SK-N-SH (cell line): ENCODE results near the gene NYAP2. TPM values are rescaled to one million over a fixed set of nuclear protein-coding genes. Genes with fewer than 3 reads are reported as not detected.

Source experiments
- CTCF ChIA-PET: fragments of 300-600, 350-600 bp; formaldehyde crosslinking; extraction: SDS; loops from one replicate; lab custom pipeline; 2021; lab: Yijun Ruan, JAX
- POLR2A ChIA-PET: fragments of 350-600 bp; sonication (Branson Sonifier 250); formaldehyde crosslinking; extraction: SDS; loops from one replicate; lab custom pipeline; 2020; ENCODE audit warnings: antibody characterized with exemption, inconsistent platforms; lab: Yijun Ruan, JAX
- DNase-seq: peaks from one replicate; pipeline ENCODE4 v3.0.0; 2012
- H2AFZ ChIP-seq: fragments of 200-600 bp; sonication (generic); 2 replicates; pipeline ENCODE4 v1.8.1; 2016; ENCODE audit warnings: antibody characterized with exemption, mild to moderate bottlenecking, low read depth
- H3F3A ChIP-seq: fragments of 200-600 bp; sonication (generic); replicated peaks from 2 replicates; pipeline ENCODE3; 2016; ENCODE audit warnings: antibody characterized with exemption, mild to moderate bottlenecking; ENCODE audit not compliant: insufficient read depth
- H3K27ac ChIP-seq, 2 experiments: fragments of 200-500 bp in 1 of 2; fragments of 200-600 bp in 1 of 2; sonication (Bioruptor generic) in 1 of 2; sonication (generic), shearing (Covaris generic) in 1 of 2; 2 replicates each; pipeline versions ENCODE4 v1.5.1 to v1.6.1; 2014 to 2016; ENCODE audit warnings: low read depth in 2 of 2, inconsistent platforms in 1 of 2, low read length in 1 of 2, mild to moderate bottlenecking in 1 of 2, mixed read lengths in 1 of 2
- H3K27me3 ChIP-seq: fragments of 200-600 bp; sonication (generic), shearing (Covaris generic); 2 replicates; pipeline ENCODE4 v1.6.1; 2016; ENCODE audit warnings: mixed run types; ENCODE audit not compliant: insufficient read depth
- H3K36me3 ChIP-seq, 2 experiments: fragments of 200-500 bp in 1 of 2; fragments of 200-600 bp in 1 of 2; sonication (Bioruptor generic) in 1 of 2; sonication (generic) in 1 of 2; replicated peaks in 1 of 2; 2 replicates each; pipeline versions ENCODE3 to v1.5.1; 2014 to 2016; ENCODE audit warnings: low read length in 1 of 2, mild to moderate bottlenecking in 1 of 2; ENCODE audit not compliant: insufficient read depth in 2 of 2, control insufficient read depth in 1 of 2
- H3K4me1 ChIP-seq, 2 experiments: fragments of 200-500 bp in 1 of 2; fragments of 200-600 bp in 1 of 2; sonication (Bioruptor generic) in 1 of 2; sonication (generic), shearing (Covaris generic) in 1 of 2; 2 replicates each; pipeline versions ENCODE4 v1.5.1 to v1.6.1; 2014 to 2016; ENCODE audit warnings: low read depth in 1 of 2, low read length in 1 of 2, mixed run types in 1 of 2; ENCODE audit not compliant: insufficient read depth in 2 of 2, control insufficient read depth in 1 of 2
- H3K4me2 ChIP-seq: fragments of 200-600 bp; sonication (generic), shearing (Covaris generic); 2 replicates; pipeline ENCODE4 v1.6.1; 2017; ENCODE audit warnings: mixed run types
- H3K4me3 ChIP-seq, 2 experiments: fragments of 200-500 bp in 1 of 2; fragments of 200-600 bp in 1 of 2; sonication (Bioruptor generic) in 1 of 2; sonication (generic), shearing (Covaris generic) in 1 of 2; 2 replicates each; pipeline versions ENCODE4 v1.5.1 to v1.8.1; 2014 to 2016; ENCODE audit warnings: low read depth in 2 of 2, inconsistent platforms in 1 of 2, low read length in 1 of 2, mild to moderate bottlenecking in 1 of 2, mixed read lengths in 1 of 2, moderate library complexity in 1 of 2
- H3K79me2 ChIP-seq: fragments of 200-600 bp; sonication (generic); 2 replicates; pipeline ENCODE4 v1.8.1; 2017; ENCODE audit warnings: mild to moderate bottlenecking; ENCODE audit not compliant: insufficient read depth
- H3K9ac ChIP-seq: fragments of 200-600 bp; sonication (generic); 2 replicates; pipeline ENCODE4 v1.6.1; 2017; ENCODE audit warnings: mixed run types
- H3K9me2 ChIP-seq: fragments of 200-600 bp; sonication (generic); 2 replicates; pipeline ENCODE4 v1.6.1; 2017; ENCODE audit warnings: mixed run types
- H3K9me3 ChIP-seq: fragments of 200-600 bp; sonication (generic); 2 replicates; pipeline ENCODE4 v1.6.1; 2017; ENCODE audit warnings: mixed run types, mild to moderate bottlenecking, moderate library complexity
- H4K20me1 ChIP-seq: fragments of 200-600 bp; sonication (generic); 2 replicates; pipeline ENCODE4 v1.6.1; 2017; ENCODE audit warnings: mild to moderate bottlenecking, mixed run types; ENCODE audit not compliant: insufficient read depth
- EP300 ChIP-seq, 2 experiments: IDR thresholded peaks; 2 replicates each; pipeline versions ENCODE4 v1.4.0 to v1.6.1; 2012; ENCODE audit warnings: borderline replicate concordance in 1 of 2, low read depth in 1 of 2, low read length in 1 of 2
- EZH2phosphoT487 ChIP-seq: fragments of 200-600 bp; sonication (generic); IDR thresholded peaks from 2 replicates; pipeline ENCODE4 v1.6.1; 2017; ENCODE audit warnings: low read depth, mixed run types, mild to moderate bottlenecking, antibody characterized with exemption, moderate library complexity, borderline replicate concordance
- GABPA ChIP-seq: IDR thresholded peaks from 2 replicates; pipeline ENCODE4 v1.4.0; 2012; ENCODE audit warnings: low read depth, mild to moderate bottlenecking
- GATA2 ChIP-seq: sonication (generic); formaldehyde crosslinking; IDR thresholded peaks from 2 replicates; pipeline ENCODE4 v1.5.0; 2020; ENCODE audit warnings: mild to moderate bottlenecking, missing genetic modification reagents
- MXI1 ChIP-seq: IDR thresholded peaks from 2 replicates; pipeline ENCODE4 v1.6.1; 2012; ENCODE audit warnings: mild to moderate bottlenecking, low read depth, low read length, improper control_type of control experiment
- RCOR1 ChIP-seq: fragments of 150-350 bp; IDR thresholded peaks from 2 replicates; pipeline ENCODE4 v1.6.1; 2017; ENCODE audit warnings: antibody characterized with exemption, low read length
- REST ChIP-seq: IDR thresholded peaks from 2 replicates; pipeline ENCODE4 v1.6.1; 2012; ENCODE audit warnings: mild to moderate bottlenecking, low read depth, low read length, moderate library complexity
- RXRA ChIP-seq: IDR thresholded peaks from 2 replicates; pipeline ENCODE4 v1.4.0; 2012; ENCODE audit warnings: low read depth, mild to moderate bottlenecking, borderline replicate concordance
- TAF1 ChIP-seq: IDR thresholded peaks from 2 replicates; pipeline ENCODE4 v1.6.1; 2012; ENCODE audit warnings: low read depth, mild to moderate bottlenecking, low read length, moderate library complexity, borderline replicate concordance
- USF1 ChIP-seq: IDR thresholded peaks from 2 replicates; pipeline ENCODE4 v1.4.0; 2012; ENCODE audit warnings: low read depth, borderline replicate concordance
- YY1 ChIP-seq: IDR thresholded peaks from 2 replicates; pipeline ENCODE4 v1.4.0; 2012; ENCODE audit warnings: low read depth, mild to moderate bottlenecking
- ZBTB33 ChIP-seq: IDR thresholded peaks from 2 replicates; pipeline ENCODE4 v1.4.0; 2012; ENCODE audit warnings: low read depth, borderline replicate concordance
- WGBS: methylation state at CpG from one replicate; pipeline ENCODE4 v1.1.6; 2017; ENCODE audit warnings: low lambda C conversion rate; 5-methylcytosine and 5-hydroxymethylcytosine counted together
- polyA plus RNA-seq, 3 experiments: library from polyadenylated mRNA; depleted of rRNA; stranded (reverse); fragments of >200 nt; gene quantifications; 2 replicates each; pipeline ENCODE4 v1.2.3, GENCODE V29; 2012

NYAP2 gene
- polyA plus RNA-seq (2012; rRNA removed), result not detected in 2 replicates
- polyA plus RNA-seq (2012; cell fraction: cytosol; rRNA removed), result 0.01 TPM in 2 replicates
- polyA plus RNA-seq (2012; cell fraction: nucleus; rRNA removed), result 0.01 TPM in 1 of 2 replicates, not detected in the other

GRCh38 chr2:225399504-225399903 is at the start of gene NYAP2:
TSS of gene NYAP2 (plus strand) at chr2:225399710. CDS start at chr2:225408881, 9,171 bp downstream.
- CTCF ChIA-PET, result interaction anchor here (1.0 to 2.5 kb wide), 5 partner anchors 21 to 278 kb away, joined by 3 to 8 read pairs (median 3); no protein-coding TSS in a partner anchor
- no peaks in the 10 kb centered on the region for H3F3A ChIP-seq
- H3K4me1 ChIP-seq, result peaks cover 0 to 8% of the 10 kb centered on the region in 2 experiments; a peak in 2 of 4 replicates
- peak; percentile 33 for TF ChIP-seq GATA2 (CRISPR knock-in tag)
- TF ChIP-seq USF1, result no peak
- TF ChIP-seq TAF1, result no peak
- no peak for TF ChIP-seq EP300 (IDR thresholded peaks at IDR 0.05; ENCODE audit: borderline replicate concordance in 1 of 2, low read depth in 1 of 2, low read length in 1 of 2)
- TF ChIP-seq MXI1, result peak; percentile 16; the same call in 1 of the 2 replicates
- no peak for TF ChIP-seq RXRA
- no peak for TF ChIP-seq ZBTB33
- TF ChIP-seq REST, result no peak
- 0 out of 2 replicates have a peak, but pooled peaks have one; percentile 27 for TF ChIP-seq RCOR1
- no peak for TF ChIP-seq EZH2phosphoT487
- no peak for TF ChIP-seq GABPA
- TF ChIP-seq YY1, result no peak
- no peaks in the 10 kb centered on the region for H3K27me3 ChIP-seq
- H3K9me2 ChIP-seq, result no peaks in the 10 kb centered on the region
- H3K9me3 ChIP-seq, result no peaks in the 10 kb centered on the region
- H3K36me3 ChIP-seq, result no peaks in the 10 kb centered on the region
- no peak within 1 kb of the TSS for H2AFZ ChIP-seq
- POLR2A ChIA-PET, result interaction anchor here (0.6 to 1.5 kb wide), 2 partner anchors 15 to 32 kb away, joined by 3 to 8 read pairs; no protein-coding TSS in a partner anchor
- no peak within 1 kb of the TSS for H3K4me2 ChIP-seq
- DNase-seq, result peak; percentile 36
- 1% methylated on average over 5 of the region's 5 CpGs for WGBS
- no peak within 1 kb of the TSS for H3K9ac ChIP-seq
- no peaks in the 10 kb centered on the region for H4K20me1 ChIP-seq
- H3K27ac ChIP-seq, result peak within 1 kb of the TSS in 1 of 2 experiments; percentile 92; a peak in 2 of 4 replicates
- H3K4me3 ChIP-seq, result peak within 1 kb of the TSS in 1 of 2 experiments; percentile 28; a peak in 1 of 4 replicates
- H3K79me2 ChIP-seq, result no peaks in the 10 kb centered on the region
